Measurements from ENCODE around the gene FRMD3. TPM values are rescaled to one million over a fixed set of nuclear protein-coding genes. Genes with fewer than 3 reads are reported as not detected.

Gene FRMD3
- total RNA-seq, 4 donors from 2014 or later, result 7.9 to 13.4 (median 11.8) TPM

- intact Hi-C loops (cut with DNase I), result no loop called here
- H3K36me3 ChIP-seq, result no peaks in the 10 kb centered on the region
- no peaks in the 10 kb centered on the region for H3K4me1 ChIP-seq
- no peaks in the 10 kb centered on the region for H3K9me3 ChIP-seq
- H3K4me3 ChIP-seq, result no peak overlapping the region
- no peaks in the 10 kb centered on the region for H3K27me3 ChIP-seq
- TF ChIP-seq, protein P1, sequence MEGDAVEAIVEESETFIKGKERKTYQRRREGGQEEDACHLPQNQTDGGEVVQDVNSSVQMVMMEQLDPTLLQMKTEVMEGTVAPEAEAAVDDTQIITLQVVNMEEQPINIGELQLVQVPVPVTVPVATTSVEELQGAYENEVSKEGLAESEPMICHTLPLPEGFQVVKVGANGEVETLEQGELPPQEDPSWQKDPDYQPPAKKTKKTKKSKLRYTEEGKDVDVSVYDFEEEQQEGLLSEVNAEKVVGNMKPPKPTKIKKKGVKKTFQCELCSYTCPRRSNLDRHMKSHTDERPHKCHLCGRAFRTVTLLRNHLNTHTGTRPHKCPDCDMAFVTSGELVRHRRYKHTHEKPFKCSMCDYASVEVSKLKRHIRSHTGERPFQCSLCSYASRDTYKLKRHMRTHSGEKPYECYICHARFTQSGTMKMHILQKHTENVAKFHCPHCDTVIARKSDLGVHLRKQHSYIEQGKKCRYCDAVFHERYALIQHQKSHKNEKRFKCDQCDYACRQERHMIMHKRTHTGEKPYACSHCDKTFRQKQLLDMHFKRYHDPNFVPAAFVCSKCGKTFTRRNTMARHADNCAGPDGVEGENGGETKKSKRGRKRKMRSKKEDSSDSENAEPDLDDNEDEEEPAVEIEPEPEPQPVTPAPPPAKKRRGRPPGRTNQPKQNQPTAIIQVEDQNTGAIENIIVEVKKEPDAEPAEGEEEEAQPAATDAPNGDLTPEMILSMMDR (IDR thresholded peaks at IDR 0.05), result no peak
- TF ChIP-seq EP300 (IDR thresholded peaks at IDR 0.05), result no peak
- no peak for TF ChIP-seq POLR2AphosphoS5 (IDR thresholded peaks at IDR 0.05)
- TF ChIP-seq POLR2A (IDR thresholded peaks at IDR 0.05; ENCODE audit: low read depth), result no peak
- no peak for DNase-seq (ENCODE audit: extremely low spot score)
- WGBS, result 86% methylated on average over 7 of the region's 7 CpGs
- no peak overlapping the region for H3K27ac ChIP-seq (replicated peaks in 1 of 4)
Measured at GRCh38 chr9:83560169-83560826, 22.1 kb upstream of the FRMD3 start.

DNA sequence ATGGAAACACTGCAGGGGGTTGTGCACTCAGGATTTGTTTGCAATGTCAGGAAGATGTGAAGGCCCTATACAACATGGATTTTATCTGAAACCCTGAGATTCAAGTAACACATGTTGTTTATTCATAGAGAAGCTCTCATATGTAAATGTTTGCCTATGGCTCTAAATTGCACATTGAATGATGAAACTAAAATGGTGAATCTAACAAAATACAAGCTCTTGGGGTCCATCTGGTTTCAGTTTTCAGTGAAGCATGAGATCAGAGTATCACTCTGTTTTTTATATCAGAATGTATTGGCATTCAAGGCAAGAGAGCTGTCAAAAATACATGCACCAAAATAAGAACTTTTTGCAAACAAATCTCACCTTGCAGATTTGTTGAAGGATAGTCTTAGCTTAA, 19.6 kb upstream of the FRMD3 start:
- intact Hi-C loops (cut with DNase I), result no loop called here
- H3K27me3 ChIP-seq, result no peaks in the 10 kb centered on the region
- no peaks in the 10 kb centered on the region for H3K36me3 ChIP-seq
- no peak overlapping the region for H3K4me3 ChIP-seq
- TF ChIP-seq POLR2A (IDR thresholded peaks at IDR 0.05; ENCODE audit: low read depth) (no peak), EP300 (IDR thresholded peaks at IDR 0.05) (no peak)
- TF ChIP-seq, protein P1 (IDR thresholded peaks at IDR 0.05), result no peak
- H3K4me1 ChIP-seq, result no peaks in the 10 kb centered on the region
- H3K9me3 ChIP-seq, result peaks cover 0 to 5% (median 0%) of the 10 kb centered on the region in 4 donors
- no peak for DNase-seq (ENCODE audit: extremely low spot score)
- H3K27ac ChIP-seq (replicated peaks in 1 of 4), result no peak overlapping the region

GRCh38 chr9:83557317-83557716, 19.1 kb upstream of the FRMD3 start:
- no peaks in the 10 kb centered on the region for H3K27me3 ChIP-seq
- H3K9me3 ChIP-seq, result peaks cover 0 to 7% (median 0%) of the 10 kb centered on the region in 4 donors
- TF ChIP-seq, protein P1 (IDR thresholded peaks at IDR 0.05), result no peak
- no peak for TF ChIP-seq EP300 (IDR thresholded peaks at IDR 0.05)
- no peak for TF ChIP-seq POLR2A (IDR thresholded peaks at IDR 0.05; ENCODE audit: low read depth)
- TF ChIP-seq POLR2AphosphoS5 (IDR thresholded peaks at IDR 0.05), result no peak
- intact Hi-C loops (cut with DNase I), result no loop called here
- no peaks in the 10 kb centered on the region for H3K36me3 ChIP-seq
- 96% methylated on average over 1 of the region's 1 CpG for WGBS
- H3K27ac ChIP-seq (replicated peaks in 1 of 4), result no peak overlapping the region
- H3K4me3 ChIP-seq, result no peak overlapping the region
- no peak for DNase-seq (ENCODE audit: extremely low spot score)
- H3K4me1 ChIP-seq, result no peaks in the 10 kb centered on the region

DNA sequence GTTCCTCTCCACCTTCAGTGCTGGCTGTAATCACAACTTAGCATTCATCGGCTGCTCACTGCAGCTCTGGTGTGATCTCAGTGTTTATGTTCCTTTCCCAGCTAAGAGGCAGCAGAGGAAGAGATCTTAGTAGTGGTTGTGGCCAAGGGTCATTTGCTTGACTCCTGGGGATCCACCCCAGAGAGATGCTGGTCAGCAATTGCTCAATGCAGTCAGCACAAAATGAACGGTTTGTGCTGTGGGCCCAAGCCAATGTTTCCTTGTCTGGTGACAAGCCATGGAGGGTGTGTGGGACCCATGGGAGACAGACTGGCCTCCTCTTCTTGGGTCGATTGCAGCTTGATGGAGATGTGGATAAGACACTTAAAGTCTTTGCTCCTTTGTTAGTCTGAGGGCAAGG, 16.1 kb upstream of the FRMD3 start:
- H3K4me1 ChIP-seq, result no peaks in the 10 kb centered on the region
- peak; percentile 27 to 37 for TF ChIP-seq POLR2AphosphoS5 (IDR thresholded peaks at IDR 0.05)
- TF ChIP-seq, protein P1 (IDR thresholded peaks at IDR 0.05), result no peak
- no peak overlapping the region for H3K4me3 ChIP-seq
- no peaks in the 10 kb centered on the region for H3K36me3 ChIP-seq
- intact Hi-C loops (cut with DNase I), result no loop called here
- 79% methylated on average over 2 of the region's 3 CpGs for WGBS
- no peak overlapping the region for H3K27ac ChIP-seq (replicated peaks in 1 of 4)
- no peak for DNase-seq (ENCODE audit: extremely low spot score)
- peaks cover 0 to 17% (median 5%) of the 10 kb centered on the region in 4 donors for H3K9me3 ChIP-seq
- H3K27me3 ChIP-seq, result no peaks in the 10 kb centered on the region
